Kidney (tissue), 14 donors: ENCODE measurements around the gene TEX101. TPM values are rescaled to one million over a fixed set of nuclear protein-coding genes. Genes with fewer than 3 reads are reported as not detected.
"Not testable (repeated sequence)": the region's sequence is repeated elsewhere in the genome, so short reads cannot be mapped to it uniquely, and the experiment has no call there.

Source experiments
- DNase-seq, 5 donors: peaks; one replicate each; pipeline ENCODE4 v3.0.0-alpha.2; 2013 to 2020
- FAIRE-seq: peaks from 2 replicates; lab custom pipeline; 2012; peaks lifted over from hg19 to GRCh38; lab: Jason Lieb, UNC
- H3K27ac ChIP-seq, 2 donors: one replicate each; pipeline ENCODE4 v1.7.0; 2013; ENCODE audit warnings: low read depth in 2 of 2, low read length in 2 of 2, inconsistent platforms in 1 of 2
- H3K27me3 ChIP-seq: one replicate; pipeline ENCODE4 v1.7.1; 2013; ENCODE audit warnings: low read length, inconsistent platforms; ENCODE audit not compliant: control insufficient read depth, insufficient read depth
- H3K36me3 ChIP-seq, 3 donors: one replicate each; pipeline versions ENCODE4 v1.7.0 to v1.7.1; 2013; ENCODE audit warnings: low read length in 3 of 3, control low read depth in 1 of 3, inconsistent platforms in 1 of 3; ENCODE audit not compliant: insufficient read depth in 3 of 3, control insufficient read depth in 2 of 3
- H3K4me1 ChIP-seq, 3 donors: one replicate each; pipeline versions ENCODE4 v1.7.0 to v1.7.1; 2013; ENCODE audit warnings: low read length in 3 of 3, inconsistent platforms in 1 of 3, low read depth in 1 of 3; ENCODE audit not compliant: control insufficient read depth in 2 of 3, insufficient read depth in 2 of 3
- H3K4me3 ChIP-seq, 3 donors: one replicate each; pipeline versions ENCODE4 v1.7.0 to v1.8.1; 2013; ENCODE audit warnings: low read length in 3 of 3, control low read depth in 1 of 3, inconsistent platforms in 1 of 3
- H3K9ac ChIP-seq, 3 donors: one replicate each; pipeline versions ENCODE4 v1.7.0 to v1.7.1; 2013; ENCODE audit warnings: low read length in 3 of 3, control low read depth in 1 of 3, inconsistent platforms in 1 of 3
- H3K9me3 ChIP-seq, 3 donors: one replicate each; pipeline versions ENCODE4 v1.7.0 to v1.7.1; 2013; ENCODE audit warnings: low read length in 3 of 3, control low read depth in 1 of 3, inconsistent platforms in 1 of 3; ENCODE audit not compliant: control insufficient read depth in 2 of 3, insufficient read depth in 1 of 3
- CTCF ChIP-seq: IDR thresholded peaks from 3 replicates; pipeline ENCODE4 v1.5.1; 2012; ENCODE audit warnings: mild to moderate bottlenecking, moderate library complexity, borderline replicate concordance; ENCODE audit not compliant: insufficient read depth; ENCODE audit errors: extremely low read depth
- intact Hi-C: fragments of 100-400 bp; cut with DNase I; formaldehyde crosslinking; loops from one replicate; pipeline ENCODE4 v1.11.1; 2022
- polyA plus RNA-seq: library from polyadenylated mRNA; stranded (reverse); fragments of 350-450 nt; fragmentation: Illumina TruSeq; extraction: RNeasy Lipid Tissue Mini Kit (QIAGEN cat#74804); gene quantifications from one replicate; pipeline ENCODE4 v1.2.3, GENCODE V29; 2014; ENCODE audit warnings: low read depth, low replicate concordance; ENCODE audit not compliant: insufficient read depth
- total RNA-seq: library from RNA; stranded (reverse); fragmentation: NEBNext Ultra II Directional; extraction: Animal tissue kit (Norgen Biotek cat#: 25700); gene quantifications from one replicate; pipeline ENCODE4 v1.2.1, GENCODE V29; 2021
- donor health status: control.
- donor health status: control.
- donor health status: control.
- donor health status: control.
- donor health status: control.
- donor health status: DM: yes; HTN: yes; CAD: no.
- donor health status: Normal renal cell carcinoma (clear cell type).

TEX101 gene
- total and polyA plus RNA-seq, 2 donors from 2014 or later: not detected

GRCh38 chr19:43371909-43372308 is 42.8 kb upstream of the TEX101 start:
- H3K4me3 ChIP-seq: no peak overlapping the region
- no peak for DNase-seq
- no peaks in the 10 kb centered on the region for H3K4me1 ChIP-seq
- no peak overlapping the region for H3K27ac ChIP-seq
- no peaks in the 10 kb centered on the region for H3K36me3 ChIP-seq
- no peaks in the 10 kb centered on the region for H3K9me3 ChIP-seq
- TF ChIP-seq CTCF: no peak
- intact Hi-C loops: no loop called here
- H3K27me3 ChIP-seq: no peaks in the 10 kb centered on the region
- FAIRE-seq: no peak
- H3K9ac ChIP-seq: no peak overlapping the region

- intact Hi-C loops: no loop called here
- DNase-seq: no peak
- no peaks in the 10 kb centered on the region for H3K27me3 ChIP-seq
- H3K4me3 ChIP-seq: no peak overlapping the region
- no peaks in the 10 kb centered on the region for H3K9me3 ChIP-seq
- no peak for FAIRE-seq
- no peak overlapping the region for H3K27ac ChIP-seq
- H3K36me3 ChIP-seq: no peaks in the 10 kb centered on the region
- H3K9ac ChIP-seq: no peak overlapping the region
- no peaks in the 10 kb centered on the region for H3K4me1 ChIP-seq
- TF ChIP-seq CTCF: no peak
Measured at GRCh38 chr19:43372462-43372861, 42.2 kb upstream of the TEX101 start.

GRCh38 chr19:43377624-43378023 is 37.1 kb upstream of the TEX101 start:
- intact Hi-C loops, H3K27me3 ChIP-seq, H3K9ac ChIP-seq, H3K27ac ChIP-seq, H3K4me3 ChIP-seq, H3K36me3 ChIP-seq, FAIRE-seq, H3K4me1 ChIP-seq, H3K9me3 ChIP-seq, DNase-seq: not testable (repeated sequence)

- Histone ChIP-seq H3K36me3 (no peaks in the 10 kb centered on the region), H3K27ac (no peak overlapping the region), H3K9me3 (no peaks in the 10 kb centered on the region), H3K4me1 (no peaks in the 10 kb centered on the region), H3K27me3 (no peaks in the 10 kb centered on the region), H3K9ac (no peak overlapping the region), H3K4me3 (no peak overlapping the region)
- no peak for TF ChIP-seq CTCF
- no peak for FAIRE-seq
- intact Hi-C loops: no loop called here
- no peak for DNase-seq
Measured at GRCh38 chr19:43380008-43380407, 34.7 kb upstream of the TEX101 start.
